Measurements from ENCODE around the gene GSTT2B. TPM values are rescaled to one million over a fixed set of nuclear protein-coding genes. Genes with fewer than 3 reads are reported as not detected.
"Not testable (repeated sequence)": the region's sequence is repeated elsewhere in the genome, so short reads cannot be mapped to it uniquely, and the experiment has no call there.

The GSTT2B gene
- polyA plus RNA-seq, 1 donor from 2014 or later = not detected

GRCh38 chr22:23969071-23969470 is 8.1 kb upstream of the GSTT2B start:
- Mint-ChIP-seq H3K4me3 (peak overlapping the region in 2 of 4 donors; percentile 23 to 33), H3K36me3 (no peaks in the 10 kb centered on the region), H3K4me1 (peaks cover 0 to 20% (median 8%) of the 10 kb centered on the region in 3 donors), H3K9me3 (no peaks in the 10 kb centered on the region), H3K27me3 (no peaks in the 10 kb centered on the region), H3K27ac (no peak overlapping the region)

- H3K4me3 Mint-ChIP-seq, H3K36me3 Mint-ChIP-seq, H3K27ac Mint-ChIP-seq, H3K9me3 Mint-ChIP-seq, H3K27me3 Mint-ChIP-seq: not testable (repeated sequence)
- peaks cover 0 to 20% (median 8%) of the 10 kb centered on the region in 3 donors for H3K4me1 Mint-ChIP-seq
Observed at GRCh38 chr22:23966568-23966967, 5.6 kb upstream of the GSTT2B start, which contains the start of gene DDTL. Gene DDTL, plus strand, starts transcription at chr22:23966888. Its CDS starts 27 bp downstream, at chr22:23966915.

- not testable (repeated sequence) for H3K9me3 Mint-ChIP-seq, H3K4me3 Mint-ChIP-seq, H3K27ac Mint-ChIP-seq, H3K27me3 Mint-ChIP-seq, H3K36me3 Mint-ChIP-seq
- H3K4me1 Mint-ChIP-seq = peaks cover 0 to 17% (median 8%) of the 10 kb centered on the region in 3 donors
Observed at GRCh38 chr22:23966094-23966493, 5.1 kb upstream of the GSTT2B start.

GRCh38 chr22:23956301-23956900 is 4.6 kb downstream of the GSTT2B start:
- not testable (repeated sequence) for H3K4me1 Mint-ChIP-seq, H3K9me3 Mint-ChIP-seq, H3K27me3 Mint-ChIP-seq, H3K36me3 Mint-ChIP-seq, H3K4me3 Mint-ChIP-seq
- H3K27ac Mint-ChIP-seq = peak overlapping the region in 1 of 3 donors; percentile 9

- not testable (repeated sequence) for H3K9me3 Mint-ChIP-seq, H3K4me1 Mint-ChIP-seq, H3K27ac Mint-ChIP-seq
Observed at GRCh38 chr22:23955886-23956285, 5.1 kb downstream of the GSTT2B start.

GRCh38 chr22:23954991-23955305 is 6.0 kb downstream of the GSTT2B start:
- not testable (repeated sequence) for H3K4me3 Mint-ChIP-seq, H3K27ac Mint-ChIP-seq, H3K9me3 Mint-ChIP-seq, H3K4me1 Mint-ChIP-seq, H3K27me3 Mint-ChIP-seq, H3K36me3 Mint-ChIP-seq

More at GRCh38 chr22:23955886-23956285, 5.1 kb downstream of the GSTT2B start:
- H3K4me3 Mint-ChIP-seq, H3K27me3 Mint-ChIP-seq, H3K36me3 Mint-ChIP-seq: not testable (repeated sequence)

- not testable (repeated sequence) for H3K9me3 Mint-ChIP-seq, H3K27me3 Mint-ChIP-seq, H3K36me3 Mint-ChIP-seq, H3K4me3 Mint-ChIP-seq, H3K4me1 Mint-ChIP-seq
- peak overlapping the region in 1 of 3 donors; percentile 3 for H3K27ac Mint-ChIP-seq
Observed at GRCh38 chr22:23954193-23954990, 6.6 kb downstream of the GSTT2B start.

GRCh38 chr22:23953485-23953884 is 7.5 kb downstream of the GSTT2B start:
- H3K4me3 Mint-ChIP-seq, H3K27ac Mint-ChIP-seq, H3K36me3 Mint-ChIP-seq, H3K9me3 Mint-ChIP-seq, H3K4me1 Mint-ChIP-seq, H3K27me3 Mint-ChIP-seq: not testable (repeated sequence)

GRCh38 chr22:23952794-23953405 is 8.1 kb downstream of the GSTT2B start:
- H3K36me3 Mint-ChIP-seq, H3K27me3 Mint-ChIP-seq, H3K4me1 Mint-ChIP-seq, H3K9me3 Mint-ChIP-seq, H3K27ac Mint-ChIP-seq: not testable (repeated sequence)
- peak overlapping the region in 1 of 4 donors; percentile 61 for H3K4me3 Mint-ChIP-seq

GRCh38 chr22:23951383-23951782 is 9.6 kb downstream of the GSTT2B start:
- not testable (repeated sequence) for H3K4me1 Mint-ChIP-seq, H3K9me3 Mint-ChIP-seq, H3K4me3 Mint-ChIP-seq, H3K27ac Mint-ChIP-seq, H3K36me3 Mint-ChIP-seq, H3K27me3 Mint-ChIP-seq

- H3K27me3 Mint-ChIP-seq, H3K4me1 Mint-ChIP-seq: not testable (repeated sequence)
Observed at GRCh38 chr22:23949764-23950163, 11.2 kb downstream of the GSTT2B start.

GRCh38 chr22:23947391-23947790 is 13.6 kb downstream of the GSTT2B start:
- H3K4me1 Mint-ChIP-seq, H3K4me3 Mint-ChIP-seq, H3K27ac Mint-ChIP-seq, H3K27me3 Mint-ChIP-seq, H3K36me3 Mint-ChIP-seq, H3K9me3 Mint-ChIP-seq: not testable (repeated sequence)

More at GRCh38 chr22:23949764-23950163, 11.2 kb downstream of the GSTT2B start:
- H3K36me3 Mint-ChIP-seq, H3K9me3 Mint-ChIP-seq, H3K4me3 Mint-ChIP-seq, H3K27ac Mint-ChIP-seq: not testable (repeated sequence)

GRCh38 chr22:23940166-23940565 is 20.8 kb downstream of the GSTT2B start:
- not testable (repeated sequence) for H3K36me3 Mint-ChIP-seq, H3K4me3 Mint-ChIP-seq, H3K27me3 Mint-ChIP-seq, H3K4me1 Mint-ChIP-seq, H3K9me3 Mint-ChIP-seq, H3K27ac Mint-ChIP-seq

- no peaks in the 10 kb centered on the region for H3K9me3 Mint-ChIP-seq
- H3K4me3 Mint-ChIP-seq = no peak overlapping the region
- H3K4me1 Mint-ChIP-seq = no peaks in the 10 kb centered on the region
- no peaks in the 10 kb centered on the region for H3K27me3 Mint-ChIP-seq
- no peaks in the 10 kb centered on the region for H3K36me3 Mint-ChIP-seq
- H3K27ac Mint-ChIP-seq = no peak overlapping the region
Observed at GRCh38 chr22:23939017-23939357, 22.0 kb downstream of the GSTT2B start.

GRCh38 chr22:23938328-23939016 is 22.5 kb downstream of the GSTT2B start:
- Mint-ChIP-seq H3K27me3 (no peaks in the 10 kb centered on the region), H3K4me1 (no peaks in the 10 kb centered on the region), H3K27ac (no peak overlapping the region), H3K4me3 (no peak overlapping the region), H3K36me3 (no peaks in the 10 kb centered on the region), H3K9me3 (no peaks in the 10 kb centered on the region)

All from IgD-negative memory B cell (primary cell).